CD4-positive, alpha-beta T cell treated with Interleukin-4 for 1 hour (primary cell): ENCODE measurements around the gene NGDN.
A peak's percentile ranks its signal among the peaks of the same experiment; 100 is the strongest.
"Not testable (repeated sequence)": the region's sequence is repeated elsewhere in the genome, so short reads cannot be mapped to it uniquely, and the experiment has no call there.

Experiments
- DNase-seq, 2 donors: peaks; one replicate each; pipeline ENCODE4 v3.0.0-alpha.2; 2020 to 2022

NGDN gene

GRCh38 chr14:23469127-23469905 is at the start of gene NGDN:
Gene NGDN (plus strand): TSS chr14:23469703. CDS start chr14:23469716, 13 bp downstream.
- peak; percentile 98 to 99 for DNase-seq

DNA sequence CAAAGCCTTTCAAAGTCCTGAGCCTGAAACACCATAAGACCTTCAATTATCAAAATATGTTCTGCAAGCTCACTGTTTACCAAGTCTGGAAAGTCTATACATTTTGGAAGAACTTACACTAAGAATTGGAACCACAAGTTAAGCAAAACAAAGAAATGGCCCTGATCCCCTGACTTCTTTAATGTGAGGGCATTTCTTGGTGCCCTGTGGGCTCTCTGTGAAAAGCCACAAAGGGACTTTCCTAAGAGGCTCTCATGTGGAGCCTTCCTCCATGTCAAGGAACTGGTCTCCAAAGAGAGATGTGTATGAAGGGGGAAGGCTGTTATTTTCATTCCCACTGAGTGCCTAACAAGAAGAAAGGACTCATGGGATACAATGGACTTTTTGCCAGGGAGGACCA is 47.9 kb upstream of the NGDN start:
- DNase-seq, result no peak

DNA sequence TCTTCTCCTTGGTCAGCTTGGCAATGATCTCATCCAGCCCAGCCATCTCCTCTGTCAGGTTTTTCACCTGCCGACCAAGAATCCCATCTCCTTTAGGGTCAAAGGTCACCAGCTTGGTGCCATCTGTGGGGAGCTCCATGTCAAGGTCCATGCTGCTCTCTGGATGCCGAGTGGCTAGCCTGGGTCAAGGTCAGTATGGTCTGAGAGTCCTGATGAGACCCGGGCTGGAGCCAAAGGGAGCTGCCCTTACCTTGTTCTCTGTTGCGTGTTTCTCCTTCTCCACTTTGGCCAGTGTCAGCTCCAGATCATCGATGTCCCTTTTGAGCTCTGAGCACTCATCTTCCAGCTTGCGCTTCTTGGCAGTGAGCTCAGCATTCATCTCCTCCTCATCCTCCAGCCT is 45.8 kb upstream of the NGDN start:
- no peak for DNase-seq

DNA sequence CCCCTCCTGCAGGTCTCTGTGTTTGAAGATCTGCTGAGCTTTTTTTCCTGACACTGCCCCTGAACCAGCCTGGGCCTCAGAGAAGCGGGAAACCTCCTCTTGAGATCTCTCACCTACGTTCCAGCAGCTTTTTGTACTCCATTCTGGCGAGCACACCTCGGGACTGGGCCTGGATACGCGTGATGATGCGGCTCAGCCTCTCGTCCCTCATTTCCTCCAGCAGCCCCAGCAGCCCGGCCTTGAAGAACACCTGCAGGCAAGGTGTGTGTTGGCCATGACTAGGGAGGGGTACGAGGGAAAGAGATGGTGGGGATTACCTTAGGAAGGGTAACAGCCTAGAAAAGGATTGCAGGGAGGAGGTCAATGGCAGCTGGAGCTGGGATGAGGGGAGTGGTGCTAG is 44.3 kb upstream of the NGDN start:
- DNase-seq, result no peak

DNA sequence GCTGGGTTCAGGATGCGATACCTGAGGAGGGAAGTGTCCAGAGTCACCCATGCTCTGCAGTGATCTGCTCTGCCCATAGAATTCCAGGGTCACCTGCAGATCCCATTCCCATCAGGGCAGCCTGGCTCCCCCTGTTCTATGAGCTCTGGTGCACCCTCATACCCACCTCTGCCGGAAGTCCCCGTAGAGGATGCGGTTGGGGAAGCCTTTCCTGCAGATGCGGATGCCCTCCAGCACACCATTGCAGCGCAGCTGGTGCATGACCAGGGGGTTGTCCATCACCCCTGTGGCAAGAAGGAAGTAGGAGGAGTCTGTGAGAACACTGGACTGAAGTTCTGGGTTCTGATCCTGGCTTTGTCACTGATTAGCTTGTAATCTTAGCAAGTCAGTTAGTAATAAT is 43.7 kb upstream of the NGDN start:
- not testable (repeated sequence) for DNase-seq

GRCh38 chr14:23428686-23429495 is 40.6 kb upstream of the NGDN start:
- no peak for DNase-seq

GRCh38 chr14:23430016-23430722 is 39.3 kb upstream of the NGDN start:
- no peak for DNase-seq

- DNase-seq, result no peak
These were observed 38.8 kb upstream of the NGDN start for GRCh38 chr14:23430723-23431085.

GRCh38 chr14:23431486-23431885 is 38.0 kb upstream of the NGDN start:
- no peak for DNase-seq

DNA sequence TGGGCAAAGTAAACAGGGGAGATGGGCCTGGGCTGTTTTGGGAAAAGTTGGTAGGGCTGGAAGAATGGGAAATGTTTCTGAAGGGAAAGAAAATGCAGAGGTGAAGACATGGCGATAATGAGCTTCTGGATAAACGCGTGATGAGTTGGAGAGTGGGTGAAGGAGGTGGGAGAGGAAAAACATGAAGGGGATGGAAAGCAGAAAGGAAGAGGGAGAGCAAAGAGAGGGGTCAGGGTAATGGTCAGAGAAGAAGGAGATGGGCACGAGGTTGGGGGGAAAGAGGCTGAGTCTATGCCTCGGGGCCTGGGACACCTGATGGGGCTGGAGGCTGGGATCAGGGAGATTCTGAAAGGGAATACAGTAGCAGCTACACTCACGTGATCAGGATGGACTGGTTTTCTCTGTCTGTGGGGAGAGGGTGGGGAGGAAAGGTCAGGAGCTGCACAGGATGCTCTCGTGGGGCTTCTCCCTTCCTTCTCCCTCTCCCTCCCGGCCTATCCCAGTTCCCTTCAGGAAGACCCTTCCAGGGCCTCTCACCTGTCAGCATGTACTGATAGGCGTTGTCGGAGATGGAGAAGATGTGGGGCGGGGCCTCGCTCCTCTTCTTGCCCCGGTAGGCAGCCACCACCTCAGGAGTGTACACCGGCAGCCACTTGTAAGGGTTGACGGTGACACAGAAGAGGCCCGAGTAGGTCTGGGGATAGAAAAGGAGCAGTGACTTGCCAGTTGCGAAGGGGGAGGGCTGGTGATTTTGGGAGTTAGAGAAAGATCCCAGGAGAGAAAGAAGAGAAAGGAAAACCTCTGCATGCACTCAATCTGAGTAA is 37.2 kb upstream of the NGDN start:
- no peak for DNase-seq

DNA sequence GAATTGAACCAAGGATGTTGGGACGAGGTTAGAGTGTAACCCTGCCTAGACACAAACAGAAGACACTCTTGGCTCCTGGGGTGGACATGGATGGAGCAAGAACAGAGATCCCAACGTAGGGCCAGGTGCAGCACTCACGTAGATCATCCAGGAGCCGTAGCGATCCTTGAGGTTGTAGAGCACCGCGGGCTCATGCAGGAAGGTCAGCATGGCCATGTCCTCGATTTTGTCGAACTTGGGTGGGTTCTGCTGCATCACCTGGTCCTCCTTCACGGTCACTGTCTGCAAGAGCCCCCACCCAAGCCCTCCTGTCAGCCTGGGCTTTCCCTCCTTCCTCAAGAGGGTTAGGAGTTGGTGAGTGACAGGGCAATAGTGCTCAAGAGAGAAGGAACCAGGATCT is 36.6 kb upstream of the NGDN start:
- no peak for DNase-seq

DNA sequence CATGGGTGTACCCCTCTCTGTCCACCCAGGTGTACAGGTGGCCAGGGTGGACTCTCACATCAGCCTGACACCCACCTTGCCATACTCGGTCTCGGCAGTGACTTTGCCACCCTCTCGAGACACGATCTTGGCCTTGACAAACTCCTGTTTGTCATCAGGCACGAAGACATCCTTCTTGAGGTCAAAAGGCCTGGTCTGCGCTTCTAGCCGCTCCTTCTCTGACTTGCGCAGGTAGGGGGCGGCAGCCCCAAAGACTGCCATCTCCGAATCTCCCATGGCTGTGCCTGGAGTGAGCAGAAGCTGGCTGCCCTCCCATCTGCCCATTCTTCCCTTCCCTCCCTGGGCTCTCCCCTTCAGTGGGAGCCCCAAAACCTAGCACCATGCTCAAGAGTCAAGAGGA is 36.0 kb upstream of the NGDN start:
- DNase-seq, result no peak

- DNase-seq, result no peak
These were observed 34.8 kb upstream of the NGDN start for GRCh38 chr14:23434488-23435222.

- DNase-seq, result no peak
These were observed 33.8 kb upstream of the NGDN start, which contains the start of gene MYH7 for GRCh38 chr14:23435543-23436326. Gene MYH7 (minus strand): TSS chr14:23435660. CDS start chr14:23433732, 1,928 bp downstream.

GRCh38 chr14:23436327-23437132 is 33.0 kb upstream of the NGDN start:
- DNase-seq, result no peak

DNA sequence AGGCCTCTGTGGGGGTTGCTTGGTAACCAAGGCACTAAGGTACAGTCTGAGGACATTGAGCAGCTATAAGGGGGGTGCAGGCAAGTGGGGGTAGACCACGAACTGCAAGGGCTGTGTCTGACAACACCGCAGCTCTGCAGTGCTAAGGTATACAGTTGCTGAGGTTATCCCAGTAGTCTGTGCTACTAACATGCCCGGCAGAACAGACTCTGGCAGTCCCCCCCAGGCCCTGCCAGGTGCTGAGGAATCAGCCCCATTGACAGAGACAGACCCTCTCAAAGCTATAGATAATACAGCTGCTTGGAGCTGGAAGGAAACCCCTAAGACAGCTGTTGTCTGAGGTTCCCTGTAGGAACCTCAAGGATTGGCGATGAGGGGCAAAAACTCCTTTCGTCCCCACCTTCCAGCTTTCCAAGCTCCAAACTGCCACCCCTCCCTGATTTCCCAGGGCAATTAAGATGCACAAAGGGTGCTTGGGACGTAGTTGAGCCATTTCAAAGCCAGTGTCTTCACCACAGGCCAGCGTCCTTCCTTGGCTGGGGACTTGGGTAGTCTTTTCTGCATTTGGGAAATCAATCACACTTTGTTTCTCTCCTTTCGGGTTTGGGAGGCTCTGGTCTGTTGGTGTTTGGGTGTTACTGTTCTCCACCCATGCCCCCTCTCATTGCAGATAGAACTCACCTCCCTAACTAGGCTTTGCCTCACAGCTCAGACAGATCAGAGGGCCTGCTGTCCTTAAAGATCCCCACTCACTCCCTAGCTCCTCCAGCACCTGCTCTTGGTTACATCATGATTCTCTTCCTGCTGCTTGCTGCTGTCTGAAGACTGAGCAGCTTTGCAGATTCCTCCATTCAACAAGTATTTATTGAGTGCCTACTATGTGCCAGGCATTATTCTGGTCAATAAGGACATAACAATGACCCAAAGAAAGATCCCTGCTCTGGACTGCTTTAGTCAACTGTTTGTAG is 32.1 kb upstream of the NGDN start:
- DNase-seq, result no peak

- DNase-seq, result no peak
These were observed 31.2 kb upstream of the NGDN start for GRCh38 chr14:23438101-23438971.
